ENCODE data around the gene C3orf20. TPM values are rescaled to one million over a fixed set of nuclear protein-coding genes. Genes with fewer than 3 reads are reported as not detected.
"Not testable (repeated sequence)": the region's sequence is repeated elsewhere in the genome, so short reads cannot be mapped to it uniquely, and the experiment has no call there.

C3orf20 gene
- total RNA-seq, 1 donor from 2014 or later, result 0.13 TPM

DNA sequence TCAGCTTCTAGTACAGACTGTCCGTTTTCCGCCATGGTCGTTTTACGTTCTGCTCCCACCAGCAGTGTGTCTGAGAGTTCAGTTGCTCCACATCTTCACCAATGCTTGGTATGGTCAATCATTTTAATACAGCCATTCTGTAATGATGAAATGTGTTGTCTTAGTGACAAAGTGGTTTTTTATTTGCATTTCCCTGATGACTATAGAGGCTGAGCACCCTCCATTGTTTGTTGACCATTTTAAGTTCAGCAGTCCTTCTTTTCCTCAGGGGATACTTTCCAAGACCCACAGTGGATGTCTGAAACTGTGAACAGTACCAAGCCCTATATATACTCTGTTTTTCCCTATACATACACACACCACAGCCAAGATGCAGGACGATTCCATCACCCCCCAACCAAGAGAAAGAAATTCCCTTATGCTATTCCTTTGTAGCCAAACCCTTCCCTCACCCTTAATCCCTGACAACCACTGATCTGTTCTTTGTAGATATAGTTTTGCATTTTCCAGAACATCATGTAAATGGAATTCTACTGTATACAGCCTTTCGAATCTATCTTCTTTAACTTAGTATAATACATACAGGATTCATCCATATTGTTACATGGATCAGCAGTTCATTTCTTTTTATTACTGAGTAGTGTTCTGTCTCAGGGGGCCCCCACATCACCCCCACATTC is 55.9 kb downstream of the C3orf20 start:
- DNase-seq (ENCODE audit: low read depth), result no peak
- no peak overlapping the region for H3K4me3 ChIP-seq (ENCODE audit: low read depth, low read length)
- H3K27me3 ChIP-seq (ENCODE audit: control insufficient read depth, insufficient read depth, low read length), result no peaks in the 10 kb centered on the region
- no peaks in the 10 kb centered on the region for H3K36me3 ChIP-seq (ENCODE audit: control insufficient read depth, insufficient read depth, low read length)
- TF ChIP-seq, protein P1, sequence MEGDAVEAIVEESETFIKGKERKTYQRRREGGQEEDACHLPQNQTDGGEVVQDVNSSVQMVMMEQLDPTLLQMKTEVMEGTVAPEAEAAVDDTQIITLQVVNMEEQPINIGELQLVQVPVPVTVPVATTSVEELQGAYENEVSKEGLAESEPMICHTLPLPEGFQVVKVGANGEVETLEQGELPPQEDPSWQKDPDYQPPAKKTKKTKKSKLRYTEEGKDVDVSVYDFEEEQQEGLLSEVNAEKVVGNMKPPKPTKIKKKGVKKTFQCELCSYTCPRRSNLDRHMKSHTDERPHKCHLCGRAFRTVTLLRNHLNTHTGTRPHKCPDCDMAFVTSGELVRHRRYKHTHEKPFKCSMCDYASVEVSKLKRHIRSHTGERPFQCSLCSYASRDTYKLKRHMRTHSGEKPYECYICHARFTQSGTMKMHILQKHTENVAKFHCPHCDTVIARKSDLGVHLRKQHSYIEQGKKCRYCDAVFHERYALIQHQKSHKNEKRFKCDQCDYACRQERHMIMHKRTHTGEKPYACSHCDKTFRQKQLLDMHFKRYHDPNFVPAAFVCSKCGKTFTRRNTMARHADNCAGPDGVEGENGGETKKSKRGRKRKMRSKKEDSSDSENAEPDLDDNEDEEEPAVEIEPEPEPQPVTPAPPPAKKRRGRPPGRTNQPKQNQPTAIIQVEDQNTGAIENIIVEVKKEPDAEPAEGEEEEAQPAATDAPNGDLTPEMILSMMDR (IDR thresholded peaks at IDR 0.05; ENCODE audit: insufficient read depth, low read length, poor library complexity, severe bottlenecking), result no peak

GRCh38 chr3:14740983-14741382 is 66.0 kb downstream of the C3orf20 start:
- H3K36me3 ChIP-seq (ENCODE audit: control insufficient read depth, insufficient read depth, low read length), result no peaks in the 10 kb centered on the region
- no peaks in the 10 kb centered on the region for H3K27me3 ChIP-seq (ENCODE audit: control insufficient read depth, insufficient read depth, low read length)
- H3K4me3 ChIP-seq (ENCODE audit: low read depth, low read length), result no peak overlapping the region
- no peak for DNase-seq (ENCODE audit: low read depth)
- TF ChIP-seq, protein P1 (IDR thresholded peaks at IDR 0.05; ENCODE audit: insufficient read depth, low read length, poor library complexity, severe bottlenecking), result no peak

DNA sequence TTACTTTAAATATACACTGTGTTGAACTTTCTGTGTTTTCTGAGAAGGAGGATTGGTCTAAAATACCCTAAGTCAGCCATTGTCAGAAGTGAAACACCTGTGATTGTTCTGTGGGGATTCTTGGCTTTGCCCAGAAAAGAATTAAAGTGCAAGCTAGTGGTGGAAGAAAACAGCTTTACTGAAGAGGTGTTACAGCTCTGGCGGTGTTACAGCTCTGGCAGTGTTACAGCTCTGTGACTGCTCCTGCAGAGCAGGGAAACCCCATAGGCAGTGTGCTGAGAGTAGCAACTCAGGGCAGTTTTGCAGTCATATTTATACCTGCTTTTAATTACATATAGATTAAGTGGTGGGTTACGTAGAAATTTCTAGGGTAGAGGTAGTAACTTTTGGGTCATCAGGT is 66.6 kb downstream of the C3orf20 start:
- Histone ChIP-seq H3K27me3 (ENCODE audit: control insufficient read depth, insufficient read depth, low read length) (peaks cover 2% of the 10 kb centered on the region), H3K4me3 (ENCODE audit: low read depth, low read length) (no peak overlapping the region), H3K36me3 (ENCODE audit: control insufficient read depth, insufficient read depth, low read length) (no peaks in the 10 kb centered on the region)
- DNase-seq (ENCODE audit: low read depth), result no peak
- TF ChIP-seq, protein P1 (IDR thresholded peaks at IDR 0.05; ENCODE audit: insufficient read depth, low read length, poor library complexity, severe bottlenecking), result no peak

GRCh38 chr3:14744556-14744955 is 69.6 kb downstream of the C3orf20 start:
- H3K36me3 ChIP-seq (ENCODE audit: control insufficient read depth, insufficient read depth, low read length), result no peaks in the 10 kb centered on the region
- DNase-seq (ENCODE audit: low read depth), result no peak
- no peak overlapping the region for H3K4me3 ChIP-seq (ENCODE audit: low read depth, low read length)
- TF ChIP-seq, protein P1 (IDR thresholded peaks at IDR 0.05; ENCODE audit: insufficient read depth, low read length, poor library complexity, severe bottlenecking), result no peak
- peaks cover 2% of the 10 kb centered on the region for H3K27me3 ChIP-seq (ENCODE audit: control insufficient read depth, insufficient read depth, low read length)

- TF ChIP-seq, protein P1 (IDR thresholded peaks at IDR 0.05; ENCODE audit: insufficient read depth, low read length, poor library complexity, severe bottlenecking), result no peak
- DNase-seq (ENCODE audit: low read depth), result no peak
These were observed 75.7 kb downstream of the C3orf20 start for GRCh38 chr3:14750650-14751049.

DNA sequence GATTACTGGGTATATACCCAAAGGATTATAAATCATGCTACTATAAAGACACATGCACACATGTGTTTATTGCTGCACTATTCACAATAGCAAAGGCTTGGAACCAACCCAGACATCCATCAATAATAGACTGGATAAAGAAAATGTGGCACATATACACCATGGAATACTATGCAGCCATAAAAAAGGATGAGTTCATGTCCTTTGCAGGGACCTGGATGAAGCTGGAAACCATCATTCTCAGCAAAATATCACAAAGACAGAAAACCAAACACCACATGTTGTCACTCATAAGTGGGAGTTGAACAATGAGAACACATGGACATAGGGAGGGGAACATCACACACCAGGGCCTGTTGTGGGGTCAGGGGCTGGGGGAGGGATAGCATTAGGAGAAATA is 78.0 kb downstream of the C3orf20 start:
- H3K4me3 ChIP-seq (ENCODE audit: low read depth, low read length); H3K27me3 ChIP-seq (ENCODE audit: control insufficient read depth, insufficient read depth, low read length); DNase-seq (ENCODE audit: low read depth); H3K36me3 ChIP-seq (ENCODE audit: control insufficient read depth, insufficient read depth, low read length): not testable (repeated sequence)

More at GRCh38 chr3:14750650-14751049, 75.7 kb downstream of the C3orf20 start:
- H3K27me3 ChIP-seq (ENCODE audit: control insufficient read depth, insufficient read depth, low read length), result peaks cover 2% of the 10 kb centered on the region
- H3K4me3 ChIP-seq (ENCODE audit: low read depth, low read length), result no peak overlapping the region
- no peaks in the 10 kb centered on the region for H3K36me3 ChIP-seq (ENCODE audit: control insufficient read depth, insufficient read depth, low read length)

All from kidney epithelial cell (primary cell).